ENCODE measurements around the gene CCL4.
"Not testable (repeated sequence)": the region's sequence is repeated elsewhere in the genome, so short reads cannot be mapped to it uniquely, and the experiment has no call there.

GRCh38 chr17:36087471-36087870 lies 16.2 kb upstream of the CCL4 start:
- 0 out of 2 replicates have a peak, but pooled peaks have one; percentile 48 for TF ChIP-seq POLR2A (IDR thresholded peaks at IDR 0.05; ENCODE audit: low read depth, low read length)
- TF ChIP-seq POLR2AphosphoS5 (IDR thresholded peaks at IDR 0.05; ENCODE audit: low read depth, low read length); TAF1 (IDR thresholded peaks at IDR 0.05; ENCODE audit: low read depth, low read length); SPI1 (IDR thresholded peaks at IDR 0.05; ENCODE audit: low read depth, low read length); PAX5 (IDR thresholded peaks at IDR 0.05; ENCODE audit: insufficient read depth, low read length, severe bottlenecking); POU2F2 (IDR thresholded peaks at IDR 0.05; ENCODE audit: low read depth, low read length): not testable (repeated sequence)
